CD14-positive monocyte (primary cell): ENCODE data around the gene PDPK1. TPM values are rescaled to one million over a fixed set of nuclear protein-coding genes. Genes with fewer than 3 reads are reported as not detected.
A peak's percentile ranks its signal among the peaks of the same experiment; 100 is the strongest.

Experiments used
- DNase-seq, 3 donors: peaks; one replicate each; pipeline ENCODE4 v3.0.0-alpha.2; 2011 to 2022
- H2AFZ ChIP-seq: 2 replicates; pipeline ENCODE4 v1.6.0; 2012; ENCODE audit warnings: mild to moderate bottlenecking, low read depth, low read length, inconsistent platforms; ENCODE audit not compliant: insufficient read depth, poor library complexity, severe bottlenecking
- H3K27ac ChIP-seq, 2 donors: 1 replicate in 1 of 2; 2 replicates in 1 of 2; pipeline ENCODE4 v1.5.1; 2012 to 2013; ENCODE audit warnings: low read length in 2 of 2, control low read depth in 1 of 2, inconsistent platforms in 1 of 2, low read depth in 1 of 2, mild to moderate bottlenecking in 1 of 2
- H3K27me3 ChIP-seq, 2 donors: one replicate each; pipeline versions ENCODE4 v1.6.0 to v1.6.1; 2011 to 2013; ENCODE audit warnings: low read length in 2 of 2; ENCODE audit not compliant: control insufficient read depth in 2 of 2, insufficient read depth in 2 of 2
- H3K36me3 ChIP-seq, 2 donors: replicated peaks in 1 of 2; 1 replicate in 1 of 2; 2 replicates in 1 of 2; pipeline versions ENCODE4 v1.5.1 to v1.6.1; 2012 to 2013; ENCODE audit warnings: low read length in 2 of 2, control low read depth in 1 of 2, inconsistent platforms in 1 of 2, mild to moderate bottlenecking in 1 of 2; ENCODE audit not compliant: insufficient read depth in 2 of 2, control insufficient read depth in 1 of 2
- H3K4me1 ChIP-seq, 2 donors: 1 replicate in 1 of 2; 2 replicates in 1 of 2; pipeline versions ENCODE4 v1.5.1 to v1.6.1; 2012 to 2013; ENCODE audit warnings: low read length in 2 of 2, control low read depth in 1 of 2, inconsistent platforms in 1 of 2, mild to moderate bottlenecking in 1 of 2, moderate library complexity in 1 of 2; ENCODE audit not compliant: insufficient read depth in 2 of 2, control insufficient read depth in 1 of 2
- H3K4me2 ChIP-seq: replicated peaks from 2 replicates; pipeline ENCODE3; 2012; ENCODE audit warnings: low read length, moderate library complexity, mild to moderate bottlenecking; ENCODE audit not compliant: poor library complexity, severe bottlenecking; ENCODE audit errors: extremely low read depth
- H3K4me3 ChIP-seq, 3 experiments: fragments of 200-600 bp in 1 of 3; sonication (generic) in 1 of 3; replicated peaks in 1 of 3; 1 replicate in 2 of 3; 2 replicates in 1 of 3; pipeline ENCODE4 v1.5.1; 2011 to 2013; ENCODE audit warnings: low read length in 3 of 3, mild to moderate bottlenecking in 3 of 3, control low read depth in 2 of 3, low read depth in 2 of 3, inconsistent platforms in 1 of 3, moderate library complexity in 1 of 3
- H3K79me2 ChIP-seq: 2 replicates; pipeline ENCODE4 v1.6.0; 2012; ENCODE audit warnings: mild to moderate bottlenecking, control low read depth, inconsistent platforms, low read length, moderate library complexity; ENCODE audit not compliant: insufficient read depth
- H3K9ac ChIP-seq: 2 replicates; pipeline ENCODE4 v1.6.0; 2017; ENCODE audit warnings: low read length, mild to moderate bottlenecking; ENCODE audit not compliant: insufficient read depth, poor library complexity, severe bottlenecking
- H3K9me3 ChIP-seq, 2 donors: replicated peaks in 1 of 2; 1 replicate in 1 of 2; 2 replicates in 1 of 2; pipeline versions ENCODE4 v1.5.1 to v1.6.1; 2012 to 2013; ENCODE audit warnings: low read length in 2 of 2, control low read depth in 1 of 2; ENCODE audit not compliant: control insufficient read depth in 1 of 2, insufficient read depth in 1 of 2
- H4K20me1 ChIP-seq: 2 replicates; pipeline ENCODE4 v1.6.0; 2012; ENCODE audit warnings: mild to moderate bottlenecking, low read length, control low read depth, moderate library complexity; ENCODE audit not compliant: insufficient read depth
- H3K27ac Mint-ChIP-seq, 7 donors: one replicate each; pipeline ENCODE4 v1.8.0; 2020; ENCODE audit warnings: mild to moderate bottlenecking in 7 of 7, mixed read lengths in 7 of 7, moderate library complexity in 6 of 7, inconsistent platforms in 2 of 7
- H3K27me3 Mint-ChIP-seq, 3 donors: one replicate each; pipeline ENCODE4 v1.8.0; 2021 to 2022; ENCODE audit warnings: low read depth in 3 of 3, mild to moderate bottlenecking in 3 of 3, mixed read lengths in 3 of 3, moderate library complexity in 3 of 3, inconsistent platforms in 1 of 3
- H3K36me3 Mint-ChIP-seq, 2 donors: one replicate each; pipeline ENCODE4 v1.8.0; 2020; ENCODE audit warnings: mixed read lengths in 2 of 2, inconsistent platforms in 1 of 2, mild to moderate bottlenecking in 1 of 2
- H3K4me1 Mint-ChIP-seq: one replicate; pipeline ENCODE4 v1.8.0; 2020; ENCODE audit warnings: mild to moderate bottlenecking, mixed read lengths
- H3K4me3 Mint-ChIP-seq, 2 donors: one replicate each; pipeline ENCODE4 v1.8.0; 2020; ENCODE audit warnings: mild to moderate bottlenecking in 2 of 2, mixed read lengths in 2 of 2, moderate library complexity in 1 of 2
- H3K9me3 Mint-ChIP-seq, 7 donors: one replicate each; pipeline ENCODE4 v1.8.0; 2020 to 2022; ENCODE audit warnings: mixed read lengths in 7 of 7, mild to moderate bottlenecking in 6 of 7, moderate library complexity in 6 of 7, inconsistent platforms in 2 of 7
- WGBS: methylation state at CpG from one replicate; pipeline ENCODE4 v1.1.5; 2013; ENCODE audit warnings: missing lambda C conversion rate; ENCODE audit not compliant: insufficient coverage; 5-methylcytosine and 5-hydroxymethylcytosine counted together
- intact Hi-C, 2 donors: fragments of 100-400 bp; cut with micrococcal nuclease; formaldehyde crosslinking; loops; one replicate each; pipeline versions ENCODE4 v1.15.0 to v1.15.1; 2023
- polyA plus RNA-seq, 3 donors: library from polyadenylated mRNA; depleted of rRNA in 1 of 3; unstranded in 2 of 3; stranded (reverse) in 1 of 3; fragments of 300-500 nt in 2 of 3; fragments of >200 nt in 1 of 3; fragmentation: Illumina TruSeq in 2 of 3; gene quantifications; 1 replicate in 2 of 3; 2 replicates in 1 of 3; pipeline ENCODE4 v1.2.3, GENCODE V29; 2012 to 2021
- TF ChIP-seq, protein P1 (sequence below): fragments of 200-600 bp; IDR thresholded peaks from one replicate; pipeline ENCODE4 v1.8.0; 2022; ENCODE audit warnings: antibody characterized with exemption, mild to moderate bottlenecking

Gene PDPK1
- polyA plus RNA-seq, 3 donors: 35.6 to 45.9 (median 38.6) TPM

DNA sequence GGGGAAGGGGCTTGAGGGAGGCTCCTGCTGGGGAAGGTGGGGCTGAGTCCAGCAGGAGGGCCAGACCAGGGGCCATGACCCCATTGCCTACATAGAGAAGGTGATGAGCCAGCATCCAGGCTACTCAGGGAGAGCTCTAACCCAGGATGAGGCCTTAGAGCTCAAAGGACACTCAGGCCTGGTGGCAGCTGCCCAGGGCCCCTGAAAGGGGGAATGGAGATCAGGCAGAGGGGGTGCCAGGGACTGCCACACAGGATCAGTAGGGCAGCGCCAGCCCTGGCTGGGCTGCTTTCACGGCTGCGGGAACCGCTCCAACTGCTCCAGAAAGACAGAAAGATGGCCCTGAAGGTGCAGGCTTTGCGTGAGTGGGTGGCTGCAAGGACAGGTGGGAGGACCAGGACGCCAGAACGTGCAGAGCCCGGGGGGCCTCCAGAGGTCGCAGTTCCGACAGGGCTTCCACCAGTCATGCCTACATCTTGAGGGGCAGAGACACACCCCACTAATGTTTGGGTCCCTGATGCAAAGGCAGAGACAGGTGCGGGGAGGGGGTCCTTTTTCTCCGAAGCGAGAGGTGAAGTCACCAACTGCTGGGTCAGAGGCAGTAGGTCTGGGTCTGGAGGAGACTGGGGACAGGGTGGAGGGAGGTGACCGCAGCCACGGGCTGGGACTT lies 25.0 kb upstream of the PDPK1 start:
- Histone ChIP-seq H3K4me3 (peak overlapping the region in 2 of 3 experiments; percentile 32 to 100), H3K9ac (peak overlapping the region; percentile 98)

More for the DNA sequence above, 25.0 kb upstream of the PDPK1 start:
- intact Hi-C loops: no loop called here
- Mint-ChIP-seq H3K9me3 (peaks cover 0 to 9% (median 0%) of the 10 kb centered on the region in 7 donors), H3K4me3 (peak overlapping the region; percentile 66 to 85), H3K27me3 (peaks cover 3 to 6% (median 6%) of the 10 kb centered on the region in 3 donors), H3K4me1 (peaks cover 82% of the 10 kb centered on the region), H3K27ac (peak overlapping the region; percentile 81 to 99 (median 88)), H3K36me3 (peaks cover 28 to 30% of the 10 kb centered on the region in 2 donors)
- 46% methylated on average over 13 of the region's 15 CpGs for WGBS
- DNase-seq: peak in 1 of 3 donors; percentile 10
- Histone ChIP-seq H3K4me2 (peak overlapping the region; percentile 99), H3K4me1 (peaks cover 73 to 86% of the 10 kb centered on the region in 2 donors), H4K20me1 (peaks cover 34% of the 10 kb centered on the region), H3K79me2 (peaks cover 75% of the 10 kb centered on the region), H2AFZ (peak overlapping the region; percentile 81), H3K27me3 (no peaks in the 10 kb centered on the region), H3K9me3 (no peaks in the 10 kb centered on the region), H3K36me3 (peaks cover 0 to 3% of the 10 kb centered on the region in 2 donors), H3K27ac (peak overlapping the region; percentile 96)
- TF ChIP-seq, protein P1, sequence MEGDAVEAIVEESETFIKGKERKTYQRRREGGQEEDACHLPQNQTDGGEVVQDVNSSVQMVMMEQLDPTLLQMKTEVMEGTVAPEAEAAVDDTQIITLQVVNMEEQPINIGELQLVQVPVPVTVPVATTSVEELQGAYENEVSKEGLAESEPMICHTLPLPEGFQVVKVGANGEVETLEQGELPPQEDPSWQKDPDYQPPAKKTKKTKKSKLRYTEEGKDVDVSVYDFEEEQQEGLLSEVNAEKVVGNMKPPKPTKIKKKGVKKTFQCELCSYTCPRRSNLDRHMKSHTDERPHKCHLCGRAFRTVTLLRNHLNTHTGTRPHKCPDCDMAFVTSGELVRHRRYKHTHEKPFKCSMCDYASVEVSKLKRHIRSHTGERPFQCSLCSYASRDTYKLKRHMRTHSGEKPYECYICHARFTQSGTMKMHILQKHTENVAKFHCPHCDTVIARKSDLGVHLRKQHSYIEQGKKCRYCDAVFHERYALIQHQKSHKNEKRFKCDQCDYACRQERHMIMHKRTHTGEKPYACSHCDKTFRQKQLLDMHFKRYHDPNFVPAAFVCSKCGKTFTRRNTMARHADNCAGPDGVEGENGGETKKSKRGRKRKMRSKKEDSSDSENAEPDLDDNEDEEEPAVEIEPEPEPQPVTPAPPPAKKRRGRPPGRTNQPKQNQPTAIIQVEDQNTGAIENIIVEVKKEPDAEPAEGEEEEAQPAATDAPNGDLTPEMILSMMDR: no peak
